Measurements from ENCODE around the gene CPOX.

DNA sequence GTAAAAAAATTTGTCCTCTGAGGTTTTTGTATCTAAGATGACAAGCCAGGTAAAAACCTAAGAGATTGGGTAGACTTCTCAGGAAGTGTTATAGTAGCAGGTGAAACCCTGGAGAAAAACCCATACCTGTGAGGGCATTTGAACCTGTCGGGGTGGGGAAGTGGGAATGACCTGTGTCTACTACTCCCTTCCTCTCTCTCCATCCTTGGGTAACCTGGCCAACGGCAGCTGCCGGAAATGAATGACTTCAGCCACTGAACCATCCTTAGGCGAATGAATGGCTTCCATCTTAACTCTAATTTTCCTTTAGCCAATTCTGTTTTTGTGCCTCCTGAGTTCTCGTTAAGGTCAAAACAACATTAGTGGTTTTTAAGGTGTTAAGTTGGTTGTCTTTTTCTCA lies 44.9 kb downstream of the CPOX start:
- TF ChIP-seq EP300 (IDR thresholded peaks at IDR 0.05; ENCODE audit: borderline replicate concordance) (no peak), FOXM1 (IDR thresholded peaks at IDR 0.05; ENCODE audit: borderline replicate concordance, low read depth) (no peak), EGR1 (IDR thresholded peaks at IDR 0.05) (no peak), TAF1 (IDR thresholded peaks at IDR 0.05; ENCODE audit: low read depth) (no peak), YY1 (IDR thresholded peaks at IDR 0.05; ENCODE audit: low read depth) (no peak), RAD21 (IDR thresholded peaks at IDR 0.05; ENCODE audit: low read depth) (no peak)
- TF ChIP-seq, protein P1, sequence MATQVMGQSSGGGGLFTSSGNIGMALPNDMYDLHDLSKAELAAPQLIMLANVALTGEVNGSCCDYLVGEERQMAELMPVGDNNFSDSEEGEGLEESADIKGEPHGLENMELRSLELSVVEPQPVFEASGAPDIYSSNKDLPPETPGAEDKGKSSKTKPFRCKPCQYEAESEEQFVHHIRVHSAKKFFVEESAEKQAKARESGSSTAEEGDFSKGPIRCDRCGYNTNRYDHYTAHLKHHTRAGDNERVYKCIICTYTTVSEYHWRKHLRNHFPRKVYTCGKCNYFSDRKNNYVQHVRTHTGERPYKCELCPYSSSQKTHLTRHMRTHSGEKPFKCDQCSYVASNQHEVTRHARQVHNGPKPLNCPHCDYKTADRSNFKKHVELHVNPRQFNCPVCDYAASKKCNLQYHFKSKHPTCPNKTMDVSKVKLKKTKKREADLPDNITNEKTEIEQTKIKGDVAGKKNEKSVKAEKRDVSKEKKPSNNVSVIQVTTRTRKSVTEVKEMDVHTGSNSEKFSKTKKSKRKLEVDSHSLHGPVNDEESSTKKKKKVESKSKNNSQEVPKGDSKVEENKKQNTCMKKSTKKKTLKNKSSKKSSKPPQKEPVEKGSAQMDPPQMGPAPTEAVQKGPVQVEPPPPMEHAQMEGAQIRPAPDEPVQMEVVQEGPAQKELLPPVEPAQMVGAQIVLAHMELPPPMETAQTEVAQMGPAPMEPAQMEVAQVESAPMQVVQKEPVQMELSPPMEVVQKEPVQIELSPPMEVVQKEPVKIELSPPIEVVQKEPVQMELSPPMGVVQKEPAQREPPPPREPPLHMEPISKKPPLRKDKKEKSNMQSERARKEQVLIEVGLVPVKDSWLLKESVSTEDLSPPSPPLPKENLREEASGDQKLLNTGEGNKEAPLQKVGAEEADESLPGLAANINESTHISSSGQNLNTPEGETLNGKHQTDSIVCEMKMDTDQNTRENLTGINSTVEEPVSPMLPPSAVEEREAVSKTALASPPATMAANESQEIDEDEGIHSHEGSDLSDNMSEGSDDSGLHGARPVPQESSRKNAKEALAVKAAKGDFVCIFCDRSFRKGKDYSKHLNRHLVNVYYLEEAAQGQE (IDR thresholded peaks at IDR 0.05; ENCODE audit: low read depth), result no peak
- TF ChIP-seq, protein P2, sequence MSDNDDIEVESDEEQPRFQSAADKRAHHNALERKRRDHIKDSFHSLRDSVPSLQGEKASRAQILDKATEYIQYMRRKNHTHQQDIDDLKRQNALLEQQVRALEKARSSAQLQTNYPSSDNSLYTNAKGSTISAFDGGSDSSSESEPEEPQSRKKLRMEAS (IDR thresholded peaks at IDR 0.05), result no peak
